Effector CD8-positive, alpha-beta T cell (primary cell): ENCODE data around the gene PNMA6E.
A peak's percentile ranks its signal among the peaks of the same experiment; 100 is the strongest.
"Not testable (repeated sequence)": the region's sequence is repeated elsewhere in the genome, so short reads cannot be mapped to it uniquely, and the experiment has no call there.

ENCODE experiments used
- DNase-seq: peaks from one replicate; lab custom pipeline; 2025; lab: John Stamatoyannopoulos, UW

Gene PNMA6E

DNA sequence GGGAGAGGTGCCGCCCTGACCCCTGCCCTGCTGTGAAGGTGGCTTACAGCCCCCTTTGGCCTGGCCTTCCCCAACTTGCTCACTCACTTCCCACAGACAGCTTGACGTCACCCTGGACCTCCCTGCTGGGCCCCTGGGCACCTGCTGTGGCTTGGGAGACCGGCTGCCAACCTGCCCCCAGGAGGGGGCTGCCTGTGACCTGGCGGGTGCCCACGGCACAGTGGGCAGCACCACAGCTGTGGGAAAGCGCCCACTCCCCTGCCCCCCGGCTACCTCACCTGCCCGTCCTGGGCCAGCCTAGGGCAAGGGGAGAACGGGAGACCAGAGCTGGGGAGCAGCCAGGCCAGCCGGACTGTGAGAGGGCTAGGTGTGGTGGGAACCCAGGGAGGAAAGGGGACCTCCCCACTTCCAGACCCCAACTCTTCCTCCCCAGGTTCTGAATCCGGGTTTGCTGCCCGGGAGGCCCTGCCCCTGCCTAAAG is 7.8 kb upstream of the PNMA6E start:
- DNase-seq, result no peak

DNA sequence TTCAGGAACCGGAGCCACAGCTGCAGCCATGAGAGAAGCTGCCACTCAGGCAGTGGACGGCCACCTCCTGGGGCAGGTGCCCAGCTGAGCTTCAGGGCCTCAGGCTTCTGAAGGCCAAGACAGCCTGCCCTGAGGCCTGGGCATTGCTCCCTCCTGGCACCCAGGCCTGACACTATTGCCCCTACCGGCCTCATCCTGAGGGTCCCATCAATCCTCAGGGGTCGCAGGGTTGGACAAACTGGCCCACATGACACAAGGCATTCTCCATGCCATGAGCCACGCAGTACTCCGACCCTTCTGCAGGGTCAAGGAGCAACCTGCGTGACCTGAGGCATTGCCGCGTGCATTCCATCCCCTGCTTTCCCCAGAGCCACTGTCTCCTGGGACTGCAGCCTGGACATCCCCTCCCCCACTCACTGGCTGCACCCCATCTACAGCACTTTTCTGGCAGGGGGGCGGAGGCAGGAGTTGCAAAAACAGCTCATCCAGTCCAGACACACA is 7.1 kb upstream of the PNMA6E start:
- no peak for DNase-seq

DNA sequence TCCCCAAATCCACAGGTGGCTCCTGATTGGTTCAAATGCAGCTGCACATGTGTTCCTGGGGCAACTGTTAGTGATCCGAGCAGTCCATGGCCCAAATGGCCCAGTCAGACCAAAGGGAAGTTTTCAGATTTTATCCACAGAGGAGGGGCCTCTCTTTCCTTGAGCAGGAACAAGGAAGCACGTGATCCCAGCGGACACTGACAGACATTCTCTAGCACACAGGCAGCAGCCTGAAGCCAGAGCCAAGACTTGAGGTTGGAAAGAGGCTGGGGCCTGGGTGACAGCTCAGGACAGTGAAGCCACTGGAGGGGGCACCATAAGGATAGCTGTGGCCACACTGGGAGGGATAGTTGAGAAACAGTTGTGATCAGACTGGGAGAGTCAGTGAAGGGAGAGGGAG is 6.6 kb upstream of the PNMA6E start:
- DNase-seq, result no peak

DNA sequence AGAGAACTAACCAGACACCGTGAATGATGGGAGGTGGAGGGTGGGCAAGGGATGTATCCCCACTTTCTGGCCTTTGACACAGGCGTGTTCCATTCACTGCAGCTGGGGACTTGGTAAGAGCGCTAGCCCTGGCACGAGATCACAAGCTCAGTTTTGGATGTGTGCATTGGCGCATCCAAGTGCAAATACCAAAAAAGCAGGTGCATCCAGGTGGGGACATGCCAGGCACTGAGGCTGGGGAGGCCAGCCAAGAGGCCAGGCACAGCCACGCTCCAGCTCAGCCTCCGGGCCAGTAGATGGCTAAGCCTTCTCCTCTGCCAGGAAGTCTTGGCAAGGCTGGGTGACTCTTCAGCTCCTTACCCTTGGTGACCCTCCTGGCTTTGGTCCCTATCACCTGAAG is 5.8 kb upstream of the PNMA6E start:
- no peak for DNase-seq

DNA sequence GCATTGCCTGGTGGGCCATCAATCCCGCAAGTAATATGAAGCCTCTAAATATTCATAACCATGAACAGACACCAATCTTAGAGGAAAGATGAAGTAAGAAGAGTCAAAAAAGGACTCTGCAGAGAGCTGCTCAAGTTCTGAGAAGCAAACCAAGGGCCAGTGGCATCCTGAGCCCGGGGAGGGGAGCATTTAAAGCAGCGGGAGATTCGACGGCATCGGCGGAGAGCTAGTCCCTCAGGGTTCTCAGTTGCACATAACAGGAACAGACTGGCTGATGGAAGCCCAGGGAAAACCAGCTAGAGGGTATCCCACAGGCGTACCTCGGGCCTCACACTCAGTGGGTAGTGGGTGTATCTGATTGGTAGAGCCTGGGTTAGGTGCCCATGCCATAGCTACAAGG is 4.9 kb upstream of the PNMA6E start:
- DNase-seq, result no peak

DNA sequence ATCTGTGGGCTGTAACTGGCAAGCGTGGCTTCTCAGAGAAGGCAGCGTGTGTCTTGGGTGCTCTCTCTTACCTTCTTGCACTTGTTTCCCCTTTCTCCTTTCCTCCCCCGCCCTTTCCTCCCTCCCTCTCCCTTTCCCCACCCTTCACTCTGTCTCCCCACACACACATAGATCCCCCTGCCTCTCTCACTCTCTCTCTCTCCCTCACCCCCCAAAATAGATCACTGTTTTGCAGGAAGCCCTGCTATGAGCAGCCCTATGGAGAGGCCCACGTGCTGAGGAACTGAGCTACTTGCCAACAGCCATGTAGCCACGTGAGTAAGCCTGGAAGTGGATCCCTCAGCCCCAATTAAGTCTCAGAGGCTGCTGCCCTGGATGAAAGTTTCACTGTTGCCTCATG is 4.3 kb upstream of the PNMA6E start:
- no peak for DNase-seq

DNA sequence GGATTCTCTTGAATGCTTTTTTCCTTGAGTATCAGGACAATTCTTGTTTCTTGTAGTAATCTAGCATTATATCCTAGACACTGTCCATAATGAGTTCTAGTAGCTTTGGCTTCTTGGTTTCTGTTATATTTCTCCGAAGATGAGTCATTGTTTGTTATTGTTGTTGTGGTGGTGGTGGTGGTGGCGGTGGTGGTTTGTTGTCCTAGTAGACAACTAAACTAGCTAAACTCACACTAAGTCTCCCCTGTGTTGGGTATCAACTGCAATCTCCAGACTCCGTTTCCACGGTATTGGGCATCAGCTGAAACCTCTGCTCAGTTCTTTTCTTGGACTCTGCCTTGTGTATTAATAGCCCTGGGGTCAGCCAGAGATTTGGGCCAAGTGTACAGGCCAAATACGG is 3.2 kb upstream of the PNMA6E start:
- not testable (repeated sequence) for DNase-seq

DNA sequence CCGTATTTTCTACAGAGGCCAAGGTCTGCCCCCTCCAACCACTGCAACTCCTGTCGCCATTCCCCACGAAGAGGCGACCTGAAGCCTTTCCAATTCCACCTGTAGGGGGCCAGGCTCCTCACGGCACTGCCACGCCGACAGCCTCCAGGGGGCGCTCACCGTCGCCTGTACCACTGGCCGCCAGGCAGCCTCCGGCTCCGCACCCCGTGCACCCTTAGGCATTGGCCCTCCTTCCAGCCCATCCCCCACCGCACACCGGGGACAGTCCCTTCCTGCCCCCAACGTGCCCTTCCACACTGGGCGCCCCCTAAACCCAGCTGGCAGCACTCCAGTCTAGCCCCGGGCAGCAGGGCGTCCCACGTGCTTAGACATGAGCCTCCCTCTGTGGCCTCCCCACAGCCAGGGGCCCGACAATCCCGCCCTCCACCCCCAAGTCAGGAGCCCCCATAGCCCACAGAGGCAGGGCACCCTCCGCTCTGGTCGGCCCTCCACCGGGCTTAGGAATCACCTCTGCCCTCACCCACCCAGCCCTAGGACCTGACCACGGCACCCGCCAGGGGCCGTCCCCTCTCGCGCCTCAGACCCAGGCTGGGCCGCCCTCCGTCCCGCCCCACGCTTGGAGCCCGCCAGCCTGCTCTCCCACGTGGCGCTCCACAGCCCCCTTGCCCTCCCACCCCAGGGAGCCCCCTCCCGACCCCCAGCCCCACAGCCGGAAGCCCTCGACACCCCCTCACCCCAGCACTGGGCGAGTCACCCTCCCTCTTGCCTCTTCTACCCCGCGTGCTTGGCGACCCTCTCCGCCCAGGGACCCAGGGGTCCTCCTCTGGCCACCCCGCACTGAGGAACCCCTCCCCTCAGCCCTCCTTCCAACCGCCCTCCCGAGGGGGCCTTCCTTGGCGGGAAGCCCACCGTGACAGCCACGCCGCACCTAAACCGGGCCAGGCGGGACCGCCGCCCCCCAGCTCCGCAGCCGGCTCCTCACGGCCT is 711 bp downstream of the PNMA6E start:
- peak; percentile 15 for DNase-seq

DNA sequence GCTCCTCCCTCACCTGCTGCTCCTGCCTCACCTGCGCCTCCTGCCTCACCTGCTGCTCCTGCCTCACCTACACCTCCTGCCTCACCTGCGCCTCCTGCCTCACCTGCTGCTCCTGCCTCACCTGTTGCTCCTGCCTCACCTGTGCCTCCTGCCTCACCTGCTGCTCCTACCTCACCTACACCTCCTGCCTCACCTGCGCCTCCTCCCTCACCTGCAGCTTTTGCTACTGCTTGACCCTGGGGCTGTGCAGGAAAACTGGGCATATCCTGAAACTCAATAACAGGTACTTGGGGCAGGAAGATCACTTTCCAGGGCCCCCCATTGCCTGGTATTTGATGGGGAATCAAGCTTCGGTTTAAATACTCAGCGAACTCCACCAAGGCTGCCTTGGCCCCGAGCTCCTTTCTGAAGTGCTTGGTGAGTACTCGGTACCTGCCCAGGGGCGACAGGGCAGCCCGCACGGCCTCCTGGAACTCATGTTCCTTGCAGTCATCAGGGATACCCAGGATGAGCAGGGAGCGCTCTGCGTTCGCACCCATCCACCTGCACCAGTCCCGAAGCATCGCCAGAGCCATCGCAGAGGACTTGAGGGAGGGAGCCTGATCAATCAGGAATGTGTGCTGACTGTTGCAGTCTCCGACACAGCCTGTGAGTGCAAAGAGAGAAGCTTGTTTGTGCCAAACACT is 2.7 kb downstream of the PNMA6E start:
- no peak for DNase-seq

DNA sequence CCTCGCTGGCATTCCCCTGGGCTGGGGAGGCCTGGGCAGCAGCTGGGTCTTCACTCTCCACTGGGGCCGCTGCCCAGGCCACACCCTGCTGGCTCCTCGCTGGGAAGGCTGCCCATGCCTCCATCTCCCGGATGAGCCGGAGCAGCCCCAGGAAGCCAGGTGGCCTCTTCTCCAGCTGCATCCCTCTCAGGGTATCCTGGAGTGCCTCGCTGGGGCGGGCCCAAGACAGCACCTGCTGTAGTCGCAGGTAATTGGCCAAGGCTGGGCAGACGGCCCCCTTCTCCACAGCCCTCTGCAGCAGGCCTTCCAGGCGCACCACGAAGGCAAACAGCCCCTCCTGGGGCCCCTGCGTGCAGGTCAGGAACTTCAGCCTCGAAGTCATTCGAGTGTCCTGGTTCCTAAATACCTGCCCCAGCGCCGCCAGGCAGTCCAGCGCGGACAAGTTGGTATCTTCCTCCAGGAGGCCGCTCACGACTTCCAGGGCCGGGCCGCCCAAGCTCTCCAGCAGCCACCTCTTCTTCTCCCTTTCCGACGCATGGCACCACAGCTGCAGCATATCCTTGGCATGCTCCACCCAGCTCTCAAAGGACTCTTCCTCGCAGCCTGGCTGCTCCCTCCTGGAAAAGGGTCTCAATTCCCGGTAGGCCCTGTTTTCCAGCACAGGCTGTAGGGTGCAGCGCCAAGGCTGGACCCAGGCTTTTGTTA is 3.7 kb downstream of the PNMA6E start:
- DNase-seq, result no peak

DNA sequence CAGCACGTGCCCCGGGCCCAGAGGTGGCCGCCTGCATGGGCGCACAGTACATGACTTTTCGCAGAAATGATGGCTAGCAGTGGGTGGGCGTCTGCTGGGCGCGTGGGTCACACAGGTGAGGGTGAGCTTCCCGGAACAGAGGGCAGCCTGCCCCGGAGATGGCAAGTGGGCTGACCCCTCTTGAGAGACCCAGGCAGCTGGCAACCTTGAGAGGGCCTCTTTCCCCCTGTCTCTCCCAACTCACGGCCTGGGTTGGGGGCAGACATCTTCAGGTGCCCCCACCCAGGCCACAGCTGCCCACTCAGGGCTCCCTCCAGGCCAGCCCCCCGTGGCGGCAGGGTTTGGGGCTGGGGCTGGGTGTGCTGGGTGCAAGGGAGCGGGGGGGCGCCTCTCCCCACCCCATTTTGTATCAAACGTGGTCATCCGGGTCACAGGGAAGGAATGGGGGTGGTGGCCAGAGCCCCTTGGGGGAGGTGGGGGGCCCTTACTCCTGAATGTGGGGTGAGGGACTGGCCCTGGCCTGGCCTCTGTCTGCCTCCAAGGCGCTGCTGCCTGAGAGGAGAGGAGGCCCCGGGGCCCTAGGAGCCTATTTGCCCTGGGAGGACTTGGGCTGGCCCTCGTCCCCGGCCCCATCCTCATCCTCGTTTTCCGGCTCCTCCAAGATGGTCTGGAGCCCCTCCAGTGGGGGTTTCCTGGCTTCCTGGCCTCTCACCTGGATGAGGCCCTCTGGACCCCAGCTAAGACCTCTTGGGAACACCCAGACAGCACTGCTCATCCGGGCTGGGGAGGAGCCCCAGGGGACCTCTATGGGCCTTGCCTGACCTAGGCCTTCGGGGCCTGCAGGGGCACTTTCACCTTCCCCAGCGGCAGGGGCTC is 4.6 kb downstream of the PNMA6E start:
- DNase-seq, result no peak

DNA sequence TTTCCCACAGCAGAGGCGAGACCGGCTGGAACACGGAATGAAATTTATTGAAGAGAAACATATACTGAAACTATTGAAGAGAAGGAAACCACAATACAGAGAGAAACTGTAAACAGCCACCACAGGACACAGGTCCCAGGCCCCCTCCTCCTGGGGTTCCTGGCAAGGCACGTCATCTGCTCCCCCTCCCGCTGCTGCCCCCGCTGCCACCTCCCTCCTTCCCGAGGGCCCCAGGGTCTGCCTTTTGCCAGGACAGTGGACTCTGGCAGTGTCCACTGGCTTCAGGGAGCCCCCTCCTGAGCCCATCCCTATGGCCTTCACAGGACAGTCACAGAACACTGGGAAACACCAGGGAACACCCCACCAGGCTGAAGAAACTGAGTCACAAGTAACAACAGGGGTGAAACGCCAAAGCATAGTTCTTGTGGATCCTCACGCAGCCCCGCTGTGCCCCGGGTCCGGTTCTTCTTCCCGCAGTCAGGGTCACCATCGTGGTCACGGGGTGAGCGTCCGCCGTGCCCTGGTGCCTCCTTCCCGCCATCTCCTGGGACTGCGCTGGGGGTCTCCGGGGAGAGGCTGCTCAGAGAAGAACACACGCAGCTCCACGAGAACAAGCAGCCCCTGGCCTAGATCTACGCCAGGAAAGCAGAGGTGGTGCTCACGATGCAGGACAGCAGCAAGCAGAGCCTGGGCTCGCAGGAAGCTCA is 5.4 kb downstream of the PNMA6E start:
- DNase-seq, result no peak

DNA sequence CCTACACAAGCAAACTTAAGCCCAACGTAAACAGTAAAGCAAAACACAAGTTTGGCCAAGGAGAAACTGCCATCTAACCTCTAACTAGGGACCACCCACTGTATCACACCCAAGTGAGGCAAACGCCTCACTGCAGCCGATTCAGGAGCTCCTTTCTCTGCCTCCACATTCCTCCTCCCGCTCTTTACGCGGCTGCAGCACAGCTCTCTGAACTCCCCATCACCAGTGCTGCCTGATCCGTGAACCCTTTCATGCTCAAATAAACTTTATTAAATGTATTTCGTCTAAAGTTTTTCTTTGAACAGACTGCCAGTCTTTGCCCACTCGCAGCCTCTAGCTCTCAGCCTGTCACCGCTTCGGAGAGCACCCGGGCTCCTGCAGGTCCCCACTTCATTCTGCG is 6.5 kb downstream of the PNMA6E start:
- DNase-seq, result no peak

DNA sequence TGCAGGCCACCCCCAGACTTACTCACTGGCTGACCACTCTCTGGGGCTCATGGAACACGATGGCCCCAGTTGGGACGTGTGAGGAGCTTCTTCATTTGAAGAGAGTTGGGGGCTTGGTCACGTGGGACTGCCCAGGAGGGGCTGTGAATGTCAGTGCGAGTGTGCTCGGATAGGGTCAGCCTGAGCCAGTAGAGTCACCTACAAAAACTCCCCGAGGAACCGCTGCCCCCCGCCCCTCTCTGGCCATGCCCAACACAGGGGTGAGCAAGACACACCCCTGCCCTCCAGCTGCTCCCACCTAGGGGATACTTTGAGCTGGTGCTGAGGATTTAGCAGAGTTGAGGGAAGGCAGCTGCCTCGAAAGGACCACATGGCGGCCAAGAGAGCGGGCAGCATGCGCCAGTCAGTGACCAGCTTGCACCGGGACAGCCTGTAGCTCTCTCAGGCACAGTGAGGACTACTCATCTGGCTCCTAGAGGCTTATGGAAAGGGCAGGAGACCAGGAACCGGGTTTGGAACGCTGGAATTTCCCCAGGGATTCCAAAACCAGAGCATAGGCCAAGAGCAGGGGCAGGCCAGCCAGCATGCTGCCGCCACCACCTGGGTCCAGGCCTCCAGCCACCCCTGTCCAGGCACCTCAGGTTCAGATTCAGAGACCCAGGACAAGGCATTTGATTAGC is 8.4 kb downstream of the PNMA6E start:
- DNase-seq, result no peak

DNA sequence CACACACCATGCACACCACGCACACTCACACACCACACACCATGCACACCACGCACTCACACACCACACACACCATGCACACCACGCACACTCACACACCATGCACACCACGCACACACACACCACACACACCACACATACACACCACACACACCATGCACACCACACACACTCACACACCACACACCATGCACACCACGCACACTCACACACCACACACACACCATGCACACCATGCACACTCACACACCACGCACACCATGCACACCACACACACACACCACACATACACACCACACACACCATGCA is 11.7 kb downstream of the PNMA6E start:
- not testable (repeated sequence) for DNase-seq

DNA sequence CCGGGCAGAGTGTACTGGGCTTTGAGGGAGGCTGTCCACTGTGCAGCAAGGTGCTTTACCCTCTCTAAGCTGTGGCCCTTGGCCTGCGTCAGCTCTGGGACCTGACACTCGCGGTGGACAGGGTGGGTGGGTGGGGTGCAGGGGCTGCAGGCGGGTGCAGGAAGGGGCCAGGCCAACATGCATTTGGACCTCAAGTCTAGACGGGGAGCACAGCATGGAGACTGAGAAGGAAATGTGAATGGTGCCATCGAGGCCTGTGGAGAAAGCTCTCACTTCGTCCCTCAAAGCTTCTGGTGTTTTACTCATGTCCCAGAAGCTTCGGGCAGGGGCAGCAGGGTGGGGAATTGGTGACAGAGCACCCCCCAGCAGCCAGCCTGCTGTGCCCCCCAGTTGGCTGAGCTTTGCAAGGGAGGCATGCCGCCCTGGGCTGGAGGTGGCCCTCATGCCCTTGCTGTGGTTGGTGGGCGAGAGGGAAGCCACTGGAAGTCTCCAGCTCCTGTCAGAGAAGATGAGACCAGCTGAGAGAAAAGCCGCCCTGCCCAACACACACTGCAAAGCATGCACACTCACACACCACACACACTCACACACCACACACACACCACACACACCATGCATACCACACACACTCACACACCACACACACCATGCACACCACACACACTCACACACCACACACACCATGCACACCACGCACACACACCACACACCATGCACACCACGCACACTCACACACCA is 12.3 kb downstream of the PNMA6E start:
- no peak for DNase-seq

DNA sequence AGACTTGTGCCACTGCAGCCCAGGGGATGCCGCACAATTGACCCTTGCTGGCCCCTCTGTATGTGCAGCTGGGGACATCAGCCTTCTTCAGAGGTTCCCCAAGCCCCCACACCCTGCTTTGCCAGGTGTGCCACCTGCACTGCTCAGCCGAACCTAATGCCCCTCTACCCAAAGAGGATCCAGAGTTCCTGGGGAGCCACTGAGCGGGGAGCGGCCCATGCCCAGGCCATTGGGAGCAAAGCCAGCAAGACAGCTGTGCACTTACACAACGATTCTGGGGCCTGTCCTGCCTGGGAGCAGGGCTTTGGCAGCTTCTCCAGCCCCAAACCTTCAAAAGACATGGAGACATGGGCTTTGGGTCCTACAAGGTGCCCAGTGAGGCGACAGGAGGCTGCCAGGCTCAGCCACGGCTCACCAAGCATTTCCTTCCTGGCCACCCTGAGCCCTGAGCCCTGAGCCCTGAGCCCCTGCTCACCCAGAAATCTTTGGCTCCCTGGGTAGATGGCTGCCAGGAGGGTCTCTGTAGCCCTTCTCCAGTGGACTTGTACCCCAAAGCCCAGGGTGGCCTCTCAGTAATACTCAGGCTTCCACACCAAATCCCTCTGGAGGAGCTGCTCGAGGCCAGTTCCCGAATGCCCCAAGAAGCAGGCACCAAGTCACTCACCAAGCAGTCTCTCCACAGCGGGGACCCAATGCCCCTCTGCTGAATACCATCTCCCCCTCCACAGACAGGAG is 13.0 kb downstream of the PNMA6E start:
- no peak for DNase-seq

DNA sequence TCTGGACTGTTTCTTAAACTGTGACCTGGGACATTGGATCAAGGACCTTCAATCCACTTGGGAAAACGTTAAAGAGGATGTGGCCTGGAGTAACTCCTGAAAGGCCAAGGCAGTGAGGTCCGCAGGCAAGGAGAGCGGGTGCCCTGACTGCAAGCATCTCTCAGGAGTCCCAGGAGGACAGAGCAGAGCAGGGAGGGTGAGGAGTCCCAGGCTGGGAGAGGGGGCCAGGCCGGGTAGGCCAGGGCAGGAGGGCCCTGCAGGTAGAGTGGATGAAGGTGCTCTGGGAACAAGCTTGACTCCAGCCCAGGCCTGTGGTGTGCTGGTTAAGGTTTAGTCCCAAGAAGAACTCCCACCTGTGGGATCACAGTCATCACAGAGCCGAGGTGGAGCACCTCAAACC is 13.8 kb downstream of the PNMA6E start:
- DNase-seq, result no peak

DNA sequence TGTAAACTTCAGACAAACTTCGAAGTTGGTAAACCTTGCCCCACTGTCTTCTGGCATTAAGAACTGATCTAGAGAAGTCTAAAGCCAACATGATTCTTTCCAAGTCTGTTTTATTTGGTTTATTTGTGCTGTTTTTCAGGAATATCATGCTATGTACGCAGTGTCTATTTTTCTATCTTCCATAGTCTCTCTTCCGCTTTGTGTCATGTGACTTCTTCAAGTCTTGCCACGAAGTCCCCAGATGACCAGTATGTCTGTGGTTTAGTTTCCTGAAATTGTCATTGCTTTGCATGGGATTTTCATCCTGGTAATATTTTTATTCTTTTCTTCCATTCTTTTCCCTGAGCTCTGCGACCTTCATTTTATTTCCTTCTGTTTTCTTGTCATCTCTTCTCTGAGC is 15.1 kb downstream of the PNMA6E start:
- no peak for DNase-seq
